ENCODE measurements around the gene KAZALD1. TPM values are rescaled to one million over a fixed set of nuclear protein-coding genes. Genes with fewer than 3 reads are reported as not detected.

KAZALD1 gene
- polyA plus RNA-seq, 2 of the 4 experiments (the other 2 are of a cell fraction), result 4.3 to 4.5 TPM

DNA sequence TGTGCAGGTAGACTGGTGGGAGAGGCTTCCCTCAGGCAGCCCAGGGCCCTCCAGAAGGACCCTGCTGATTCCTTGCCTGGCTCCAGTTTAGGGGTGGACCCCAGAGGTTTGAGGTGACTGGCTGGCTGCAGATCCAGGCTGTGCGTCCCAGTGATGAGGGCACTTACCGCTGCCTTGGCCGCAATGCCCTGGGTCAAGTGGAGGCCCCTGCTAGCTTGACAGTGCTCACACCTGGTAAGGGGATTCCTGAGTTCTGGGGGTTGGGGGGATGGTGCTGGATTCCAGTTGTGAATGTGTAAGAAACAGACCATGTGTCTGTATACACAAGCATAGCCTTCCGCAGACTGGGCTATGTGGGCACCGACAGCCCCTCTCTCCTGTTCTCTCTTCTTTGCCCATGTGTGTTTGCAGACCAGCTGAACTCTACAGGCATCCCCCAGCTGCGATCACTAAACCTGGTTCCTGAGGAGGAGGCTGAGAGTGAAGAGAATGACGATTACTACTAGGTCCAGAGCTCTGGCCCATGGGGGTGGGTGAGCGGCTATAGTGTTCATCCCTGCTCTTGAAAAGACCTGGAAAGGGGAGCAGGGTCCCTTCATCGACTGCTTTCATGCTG is 2.7 kb downstream of the KAZALD1 start:
- no peak for ATAC-seq
- H3K27ac ChIP-seq, result peak overlapping the region in 1 of 2 experiments; percentile 91; a peak in 1 of 6 replicates
- WGBS (ENCODE audit: missing lambda C conversion rate), result 98% methylated on average over 9 of the region's 9 CpGs

GRCh38 chr10:101065481-101066145 is 3.8 kb downstream of the KAZALD1 start:
- TF ChIP-seq, protein P1, sequence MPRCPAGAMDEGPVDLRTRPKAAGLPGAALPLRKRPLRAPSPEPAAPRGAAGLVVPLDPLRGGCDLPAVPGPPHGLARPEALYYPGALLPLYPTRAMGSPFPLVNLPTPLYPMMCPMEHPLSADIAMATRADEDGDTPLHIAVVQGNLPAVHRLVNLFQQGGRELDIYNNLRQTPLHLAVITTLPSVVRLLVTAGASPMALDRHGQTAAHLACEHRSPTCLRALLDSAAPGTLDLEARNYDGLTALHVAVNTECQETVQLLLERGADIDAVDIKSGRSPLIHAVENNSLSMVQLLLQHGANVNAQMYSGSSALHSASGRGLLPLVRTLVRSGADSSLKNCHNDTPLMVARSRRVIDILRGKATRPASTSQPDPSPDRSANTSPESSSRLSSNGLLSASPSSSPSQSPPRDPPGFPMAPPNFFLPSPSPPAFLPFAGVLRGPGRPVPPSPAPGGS (IDR thresholded peaks at IDR 0.05), result 0 out of 3 replicates have a peak, but pooled peaks have one; percentile 4
- no peak for TF ChIP-seq RAD21 (conservative IDR thresholded peaks at IDR 0.05 in 1 of 2, IDR thresholded peaks at IDR 0.05 in 1 of 2)
- H3K27ac ChIP-seq, result peak overlapping the region; percentile 87 to 91
- H3K9me3 ChIP-seq, result no peaks in the 10 kb centered on the region
- WGBS (ENCODE audit: missing lambda C conversion rate), result 92% methylated on average over 3 of the region's 3 CpGs
- peak overlapping the region; percentile 57 for H3K4me3 ChIP-seq
- ATAC-seq, result no peak
- H3K4me2 ChIP-seq, result peak overlapping the region; percentile 84
- no peak for DNase-seq (ENCODE audit: low read depth in 1 of 2, low spot score in 1 of 2)
- FAIRE-seq, result no peak
- ChIA-PET CTCF (interaction anchor here (0.8 to 65.1 kb wide), 7 partner anchors 11 to 1328 kb away, joined by 3 to 2364 read pairs (median 10); partner anchors contain the start of genes KAZALD1, PDZD7 and SFXN3), POLR2A (interaction anchor here (0.9 to 1.3 kb wide), 2 partner anchors 14 to 23 kb away, joined by 3 to 5 read pairs; no protein-coding TSS in a partner anchor)
- peaks cover 33% of the 10 kb centered on the region for H3K4me1 ChIP-seq

More for the DNA sequence above, 2.7 kb downstream of the KAZALD1 start:
- FAIRE-seq, result no peak
- Histone ChIP-seq H3K4me2 (no peak overlapping the region), H3K9me3 (no peaks in the 10 kb centered on the region), H3K4me1 (peaks cover 36% of the 10 kb centered on the region), H3K4me3 (no peak overlapping the region)
- TF ChIP-seq, protein P2, sequence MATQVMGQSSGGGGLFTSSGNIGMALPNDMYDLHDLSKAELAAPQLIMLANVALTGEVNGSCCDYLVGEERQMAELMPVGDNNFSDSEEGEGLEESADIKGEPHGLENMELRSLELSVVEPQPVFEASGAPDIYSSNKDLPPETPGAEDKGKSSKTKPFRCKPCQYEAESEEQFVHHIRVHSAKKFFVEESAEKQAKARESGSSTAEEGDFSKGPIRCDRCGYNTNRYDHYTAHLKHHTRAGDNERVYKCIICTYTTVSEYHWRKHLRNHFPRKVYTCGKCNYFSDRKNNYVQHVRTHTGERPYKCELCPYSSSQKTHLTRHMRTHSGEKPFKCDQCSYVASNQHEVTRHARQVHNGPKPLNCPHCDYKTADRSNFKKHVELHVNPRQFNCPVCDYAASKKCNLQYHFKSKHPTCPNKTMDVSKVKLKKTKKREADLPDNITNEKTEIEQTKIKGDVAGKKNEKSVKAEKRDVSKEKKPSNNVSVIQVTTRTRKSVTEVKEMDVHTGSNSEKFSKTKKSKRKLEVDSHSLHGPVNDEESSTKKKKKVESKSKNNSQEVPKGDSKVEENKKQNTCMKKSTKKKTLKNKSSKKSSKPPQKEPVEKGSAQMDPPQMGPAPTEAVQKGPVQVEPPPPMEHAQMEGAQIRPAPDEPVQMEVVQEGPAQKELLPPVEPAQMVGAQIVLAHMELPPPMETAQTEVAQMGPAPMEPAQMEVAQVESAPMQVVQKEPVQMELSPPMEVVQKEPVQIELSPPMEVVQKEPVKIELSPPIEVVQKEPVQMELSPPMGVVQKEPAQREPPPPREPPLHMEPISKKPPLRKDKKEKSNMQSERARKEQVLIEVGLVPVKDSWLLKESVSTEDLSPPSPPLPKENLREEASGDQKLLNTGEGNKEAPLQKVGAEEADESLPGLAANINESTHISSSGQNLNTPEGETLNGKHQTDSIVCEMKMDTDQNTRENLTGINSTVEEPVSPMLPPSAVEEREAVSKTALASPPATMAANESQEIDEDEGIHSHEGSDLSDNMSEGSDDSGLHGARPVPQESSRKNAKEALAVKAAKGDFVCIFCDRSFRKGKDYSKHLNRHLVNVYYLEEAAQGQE (IDR thresholded peaks at IDR 0.05), result no peak
- no peak for TF ChIP-seq MAX (IDR thresholded peaks at IDR 0.05)
- TF ChIP-seq JUNB (IDR thresholded peaks at IDR 0.05), result no peak
- no peak for TF ChIP-seq TFCP2L1 (CRISPR knock-in tag; IDR thresholded peaks at IDR 0.05)
- no peak for TF ChIP-seq SMC3 (IDR thresholded peaks at IDR 0.05)
- TF ChIP-seq FOSL2 (IDR thresholded peaks at IDR 0.05), result no peak
- TF ChIP-seq FOSL2 (CRISPR knock-in tag; IDR thresholded peaks at IDR 0.05), result no peak
- POLR2A ChIA-PET, result interaction anchor here (0.9 to 1.3 kb wide), 2 partner anchors 13 to 22 kb away, joined by 3 to 5 read pairs; no protein-coding TSS in a partner anchor
- CTCF ChIA-PET, result interaction anchor here (1.0 to 65.1 kb wide), 6 partner anchors 12 to 1329 kb away, joined by 3 to 2364 read pairs (median 17); partner anchors contain the start of genes KAZALD1, PDZD7 and SFXN3
- DNase-seq (ENCODE audit: low read depth in 1 of 2, low spot score in 1 of 2), result no peak

GRCh38 chr10:101066146-101066895 is 4.5 kb downstream of the KAZALD1 start:
- ChIA-PET CTCF (interaction anchor here (1.0 to 65.1 kb wide), 8 partner anchors 11 to 75 kb away, joined by 3 to 2364 read pairs (median 7); partner anchors contain the start of genes KAZALD1, PDZD7 and SFXN3), POLR2A (interaction anchor here (1.3 to 2.1 kb wide), 3 partner anchors 16 to 35 kb away, joined by 6 to 17 read pairs (median 6); partner anchors contain the start of genes PDZD7 and SFXN3)
- DNase-seq (ENCODE audit: low read depth in 1 of 2, low spot score in 1 of 2) (peak; percentile 88 to 96), FAIRE-seq (no peak), ATAC-seq (peak; percentile 77 to 84)
- Histone ChIP-seq H3K4me1 (peaks cover 32% of the 10 kb centered on the region), H3K27ac (peak overlapping the region; percentile 87 to 91), H3K4me3 (peak overlapping the region; percentile 57), H3K9me3 (no peaks in the 10 kb centered on the region), H3K4me2 (peak overlapping the region; percentile 84)
- under 1% methylated on average over 22 of the region's 49 CpGs for WGBS (ENCODE audit: missing lambda C conversion rate)
- peak; percentile 89 for TF ChIP-seq MAX (IDR thresholded peaks at IDR 0.05)
- no peak for TF ChIP-seq SREBF2 (IDR thresholded peaks at IDR 0.05)
- TF ChIP-seq, protein P3, sequence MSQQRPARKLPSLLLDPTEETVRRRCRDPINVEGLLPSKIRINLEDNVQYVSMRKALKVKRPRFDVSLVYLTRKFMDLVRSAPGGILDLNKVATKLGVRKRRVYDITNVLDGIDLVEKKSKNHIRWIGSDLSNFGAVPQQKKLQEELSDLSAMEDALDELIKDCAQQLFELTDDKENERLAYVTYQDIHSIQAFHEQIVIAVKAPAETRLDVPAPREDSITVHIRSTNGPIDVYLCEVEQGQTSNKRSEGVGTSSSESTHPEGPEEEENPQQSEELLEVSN (IDR thresholded peaks at IDR 0.05; ENCODE audit: borderline replicate concordance, low read depth), result peak; percentile 39; the same call in 1 of the 2 replicates
- TF ChIP-seq SMC3 (IDR thresholded peaks at IDR 0.05), result peak; percentile 74
- TF ChIP-seq NPAS2 (CRISPR knock-in tag; IDR thresholded peaks at IDR 0.05; ENCODE audit: borderline replicate concordance), result no peak
- TF ChIP-seq RAD21 (conservative IDR thresholded peaks at IDR 0.05 in 1 of 2, IDR thresholded peaks at IDR 0.05 in 1 of 2), result peak; percentile 30 to 53
- TF ChIP-seq FOSL2 (IDR thresholded peaks at IDR 0.05), result no peak
- TF ChIP-seq FOSL2 (CRISPR knock-in tag; IDR thresholded peaks at IDR 0.05), result no peak
- TF ChIP-seq, protein P4, sequence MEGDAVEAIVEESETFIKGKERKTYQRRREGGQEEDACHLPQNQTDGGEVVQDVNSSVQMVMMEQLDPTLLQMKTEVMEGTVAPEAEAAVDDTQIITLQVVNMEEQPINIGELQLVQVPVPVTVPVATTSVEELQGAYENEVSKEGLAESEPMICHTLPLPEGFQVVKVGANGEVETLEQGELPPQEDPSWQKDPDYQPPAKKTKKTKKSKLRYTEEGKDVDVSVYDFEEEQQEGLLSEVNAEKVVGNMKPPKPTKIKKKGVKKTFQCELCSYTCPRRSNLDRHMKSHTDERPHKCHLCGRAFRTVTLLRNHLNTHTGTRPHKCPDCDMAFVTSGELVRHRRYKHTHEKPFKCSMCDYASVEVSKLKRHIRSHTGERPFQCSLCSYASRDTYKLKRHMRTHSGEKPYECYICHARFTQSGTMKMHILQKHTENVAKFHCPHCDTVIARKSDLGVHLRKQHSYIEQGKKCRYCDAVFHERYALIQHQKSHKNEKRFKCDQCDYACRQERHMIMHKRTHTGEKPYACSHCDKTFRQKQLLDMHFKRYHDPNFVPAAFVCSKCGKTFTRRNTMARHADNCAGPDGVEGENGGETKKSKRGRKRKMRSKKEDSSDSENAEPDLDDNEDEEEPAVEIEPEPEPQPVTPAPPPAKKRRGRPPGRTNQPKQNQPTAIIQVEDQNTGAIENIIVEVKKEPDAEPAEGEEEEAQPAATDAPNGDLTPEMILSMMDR (IDR thresholded peaks at IDR 0.05), result peak; percentile 59
- TF ChIP-seq, protein P1 (IDR thresholded peaks at IDR 0.05), result 0 out of 3 replicates have a peak, but pooled peaks have one; percentile 1
- TF ChIP-seq POLR2A (IDR thresholded peaks at IDR 0.05; ENCODE audit: low read length), result peak; percentile 40
- peak; percentile 67; the same call in 1 of the 2 replicates for TF ChIP-seq ESRRA (IDR thresholded peaks at IDR 0.05; ENCODE audit: borderline replicate concordance, low read length)
- peak in 1 of 2 experiments; percentile 61; a peak in 2 of 5 replicates for TF ChIP-seq JUN (IDR thresholded peaks at IDR 0.05)
